CD14-positive monocyte (primary cell): Measurements from ENCODE around the gene SCN3B. TPM values are rescaled to one million over a fixed set of nuclear protein-coding genes. Genes with fewer than 3 reads are reported as not detected.

Experiments used
- DNase-seq, 3 donors: peaks; one replicate each; pipeline ENCODE4 v3.0.0-alpha.2; 2011 to 2022
- H2AFZ ChIP-seq: 2 replicates; pipeline ENCODE4 v1.6.0; 2012; ENCODE audit warnings: mild to moderate bottlenecking, low read depth, low read length, inconsistent platforms; ENCODE audit not compliant: insufficient read depth, poor library complexity, severe bottlenecking
- H3K27ac ChIP-seq, 2 donors: 1 replicate in 1 of 2; 2 replicates in 1 of 2; pipeline ENCODE4 v1.5.1; 2012 to 2013; ENCODE audit warnings: low read length in 2 of 2, control low read depth in 1 of 2, inconsistent platforms in 1 of 2, low read depth in 1 of 2, mild to moderate bottlenecking in 1 of 2
- H3K27me3 ChIP-seq, 2 donors: one replicate each; pipeline versions ENCODE4 v1.6.0 to v1.6.1; 2011 to 2013; ENCODE audit warnings: low read length in 2 of 2; ENCODE audit not compliant: control insufficient read depth in 2 of 2, insufficient read depth in 2 of 2
- H3K36me3 ChIP-seq, 2 donors: replicated peaks in 1 of 2; 1 replicate in 1 of 2; 2 replicates in 1 of 2; pipeline versions ENCODE4 v1.5.1 to v1.6.1; 2012 to 2013; ENCODE audit warnings: low read length in 2 of 2, control low read depth in 1 of 2, inconsistent platforms in 1 of 2, mild to moderate bottlenecking in 1 of 2; ENCODE audit not compliant: insufficient read depth in 2 of 2, control insufficient read depth in 1 of 2
- H3K4me1 ChIP-seq, 2 donors: 1 replicate in 1 of 2; 2 replicates in 1 of 2; pipeline versions ENCODE4 v1.5.1 to v1.6.1; 2012 to 2013; ENCODE audit warnings: low read length in 2 of 2, control low read depth in 1 of 2, inconsistent platforms in 1 of 2, mild to moderate bottlenecking in 1 of 2, moderate library complexity in 1 of 2; ENCODE audit not compliant: insufficient read depth in 2 of 2, control insufficient read depth in 1 of 2
- H3K4me2 ChIP-seq: replicated peaks from 2 replicates; pipeline ENCODE3; 2012; ENCODE audit warnings: low read length, moderate library complexity, mild to moderate bottlenecking; ENCODE audit not compliant: poor library complexity, severe bottlenecking; ENCODE audit errors: extremely low read depth
- H3K4me3 ChIP-seq, 3 experiments: fragments of 200-600 bp in 1 of 3; sonication (generic) in 1 of 3; replicated peaks in 1 of 3; 1 replicate in 2 of 3; 2 replicates in 1 of 3; pipeline ENCODE4 v1.5.1; 2011 to 2013; ENCODE audit warnings: low read length in 3 of 3, mild to moderate bottlenecking in 3 of 3, control low read depth in 2 of 3, low read depth in 2 of 3, inconsistent platforms in 1 of 3, moderate library complexity in 1 of 3
- H3K79me2 ChIP-seq: 2 replicates; pipeline ENCODE4 v1.6.0; 2012; ENCODE audit warnings: mild to moderate bottlenecking, control low read depth, inconsistent platforms, low read length, moderate library complexity; ENCODE audit not compliant: insufficient read depth
- H3K9ac ChIP-seq: 2 replicates; pipeline ENCODE4 v1.6.0; 2017; ENCODE audit warnings: low read length, mild to moderate bottlenecking; ENCODE audit not compliant: insufficient read depth, poor library complexity, severe bottlenecking
- H3K9me3 ChIP-seq, 2 donors: replicated peaks in 1 of 2; 1 replicate in 1 of 2; 2 replicates in 1 of 2; pipeline versions ENCODE4 v1.5.1 to v1.6.1; 2012 to 2013; ENCODE audit warnings: low read length in 2 of 2, control low read depth in 1 of 2; ENCODE audit not compliant: control insufficient read depth in 1 of 2, insufficient read depth in 1 of 2
- H4K20me1 ChIP-seq: 2 replicates; pipeline ENCODE4 v1.6.0; 2012; ENCODE audit warnings: mild to moderate bottlenecking, low read length, control low read depth, moderate library complexity; ENCODE audit not compliant: insufficient read depth
- H3K27ac Mint-ChIP-seq, 7 donors: one replicate each; pipeline ENCODE4 v1.8.0; 2020; ENCODE audit warnings: mild to moderate bottlenecking in 7 of 7, mixed read lengths in 7 of 7, moderate library complexity in 6 of 7, inconsistent platforms in 2 of 7
- H3K27me3 Mint-ChIP-seq, 3 donors: one replicate each; pipeline ENCODE4 v1.8.0; 2021 to 2022; ENCODE audit warnings: low read depth in 3 of 3, mild to moderate bottlenecking in 3 of 3, mixed read lengths in 3 of 3, moderate library complexity in 3 of 3, inconsistent platforms in 1 of 3
- H3K36me3 Mint-ChIP-seq, 2 donors: one replicate each; pipeline ENCODE4 v1.8.0; 2020; ENCODE audit warnings: mixed read lengths in 2 of 2, inconsistent platforms in 1 of 2, mild to moderate bottlenecking in 1 of 2
- H3K4me1 Mint-ChIP-seq: one replicate; pipeline ENCODE4 v1.8.0; 2020; ENCODE audit warnings: mild to moderate bottlenecking, mixed read lengths
- H3K4me3 Mint-ChIP-seq, 2 donors: one replicate each; pipeline ENCODE4 v1.8.0; 2020; ENCODE audit warnings: mild to moderate bottlenecking in 2 of 2, mixed read lengths in 2 of 2, moderate library complexity in 1 of 2
- H3K9me3 Mint-ChIP-seq, 7 donors: one replicate each; pipeline ENCODE4 v1.8.0; 2020 to 2022; ENCODE audit warnings: mixed read lengths in 7 of 7, mild to moderate bottlenecking in 6 of 7, moderate library complexity in 6 of 7, inconsistent platforms in 2 of 7
- CTCF ChIP-seq: fragments of 200-600 bp; IDR thresholded peaks from one replicate; pipeline ENCODE4 v1.8.0; 2022; ENCODE audit warnings: antibody characterized with exemption, mild to moderate bottlenecking
- WGBS: methylation state at CpG from one replicate; pipeline ENCODE4 v1.1.5; 2013; ENCODE audit warnings: missing lambda C conversion rate; ENCODE audit not compliant: insufficient coverage; 5-methylcytosine and 5-hydroxymethylcytosine counted together
- intact Hi-C, 2 donors: fragments of 100-400 bp; cut with micrococcal nuclease; formaldehyde crosslinking; loops; one replicate each; pipeline versions ENCODE4 v1.15.0 to v1.15.1; 2023
- polyA plus RNA-seq, 3 donors: library from polyadenylated mRNA; depleted of rRNA in 1 of 3; unstranded in 2 of 3; stranded (reverse) in 1 of 3; fragments of 300-500 nt in 2 of 3; fragments of >200 nt in 1 of 3; fragmentation: Illumina TruSeq in 2 of 3; gene quantifications; 1 replicate in 2 of 3; 2 replicates in 1 of 3; pipeline ENCODE4 v1.2.3, GENCODE V29; 2012 to 2021

Gene SCN3B
- polyA plus RNA-seq, 3 donors = not detected

- H3K4me1 Mint-ChIP-seq = peaks cover 3% of the 10 kb centered on the region
- TF ChIP-seq CTCF = peak; percentile 62
- Histone ChIP-seq H3K27me3 (no peaks in the 10 kb centered on the region), H3K4me2 (no peak overlapping the region), H3K9me3 (no peaks in the 10 kb centered on the region), H3K9ac (no peak overlapping the region), H3K4me3 (no peak overlapping the region), H3K79me2 (no peaks in the 10 kb centered on the region), H2AFZ (no peak overlapping the region), H3K36me3 (no peaks in the 10 kb centered on the region), H3K27ac (no peak overlapping the region), H3K4me1 (no peaks in the 10 kb centered on the region), H4K20me1 (no peaks in the 10 kb centered on the region)
- WGBS = 24% methylated on average over 14 of the region's 22 CpGs
- intact Hi-C loops = no loop called here
- no peaks in the 10 kb centered on the region for H3K9me3 Mint-ChIP-seq
- H3K27me3 Mint-ChIP-seq = peaks cover 4 to 16% (median 15%) of the 10 kb centered on the region in 3 donors
- no peaks in the 10 kb centered on the region for H3K36me3 Mint-ChIP-seq
- H3K4me3 Mint-ChIP-seq = peak overlapping the region in 1 of 2 donors; percentile 48
- DNase-seq = no peak
- H3K27ac Mint-ChIP-seq = no peak overlapping the region
Measured at GRCh38 chr11:123640677-123641494, 13.5 kb downstream of the SCN3B start.

- Histone ChIP-seq H3K4me3 (no peak overlapping the region), H3K27me3 (no peaks in the 10 kb centered on the region), H3K4me2 (no peak overlapping the region), H3K27ac (no peak overlapping the region), H3K9ac (no peak overlapping the region), H3K4me1 (no peaks in the 10 kb centered on the region), H3K36me3 (no peaks in the 10 kb centered on the region), H4K20me1 (no peaks in the 10 kb centered on the region), H3K9me3 (no peaks in the 10 kb centered on the region), H3K79me2 (no peaks in the 10 kb centered on the region), H2AFZ (no peak overlapping the region)
- H3K4me3 Mint-ChIP-seq = no peak overlapping the region
- H3K27me3 Mint-ChIP-seq = peaks cover 4 to 16% (median 12%) of the 10 kb centered on the region in 3 donors
- H3K4me1 Mint-ChIP-seq = peaks cover 3% of the 10 kb centered on the region
- H3K27ac Mint-ChIP-seq = no peak overlapping the region
- H3K9me3 Mint-ChIP-seq = no peaks in the 10 kb centered on the region
- no peak for TF ChIP-seq CTCF
- no peak for DNase-seq
- no peaks in the 10 kb centered on the region for H3K36me3 Mint-ChIP-seq
- 100% methylated on average over 1 of the region's 5 CpGs for WGBS
- intact Hi-C loops = no loop called here
Measured at GRCh38 chr11:123640029-123640428, 14.4 kb downstream of the SCN3B start.
